NB4 (cell line): Measurements from ENCODE around the gene ZNF236.

Source experiments
- CTCF ChIP-seq: IDR thresholded peaks from one replicate; pipeline ENCODE4 v1.5.1; 2012; ENCODE audit warnings: low read depth, low read length
- MYC ChIP-seq: IDR thresholded peaks from 2 replicates; pipeline ENCODE4 v1.6.1; 2011; ENCODE audit warnings: low read depth, low read length
- POLR2A ChIP-seq: IDR thresholded peaks from 2 replicates; pipeline ENCODE4 v1.6.1; 2011; ENCODE audit warnings: mild to moderate bottlenecking; ENCODE audit not compliant: insufficient read length; ENCODE audit errors: extremely low read depth

GRCh38 chr18:76979111-76979751 is 156.9 kb downstream of the ZNF236 start:
- TF ChIP-seq CTCF (no peak), MYC (no peak), POLR2A (no peak)
